ENCODE data around the gene BMAL1.

The BMAL1 gene

GRCh38 chr11:13318498-13319295 is 41.1 kb downstream of the BMAL1 start:
- DNase-seq = no peak

GRCh38 chr11:13320688-13321087 is 43.1 kb downstream of the BMAL1 start:
- DNase-seq = no peak

GRCh38 chr11:13321431-13321830 is 43.8 kb downstream of the BMAL1 start:
- no peak for DNase-seq

- DNase-seq = no peak
These were observed 46.6 kb downstream of the BMAL1 start for GRCh38 chr11:13324141-13324540.

- DNase-seq = no peak
These were observed 47.1 kb downstream of the BMAL1 start for GRCh38 chr11:13324709-13325108.

- no peak for DNase-seq
These were observed 49.8 kb downstream of the BMAL1 start for GRCh38 chr11:13327421-13327820.

- DNase-seq = no peak
These were observed 50.7 kb downstream of the BMAL1 start for GRCh38 chr11:13328286-13328685.

- DNase-seq = no peak
These were observed 52.2 kb downstream of the BMAL1 start for GRCh38 chr11:13329670-13330356.

GRCh38 chr11:13332124-13332523 is 54.5 kb downstream of the BMAL1 start:
- no peak for DNase-seq

GRCh38 chr11:13333456-13333957 is 55.9 kb downstream of the BMAL1 start:
- peak; percentile 14 for DNase-seq

GRCh38 chr11:13334034-13334786 is 56.6 kb downstream of the BMAL1 start:
- no peak for DNase-seq

- peak; percentile 80 for DNase-seq
These were observed 57.7 kb downstream of the BMAL1 start for GRCh38 chr11:13335319-13335718.

GRCh38 chr11:13336246-13336878 is 58.8 kb downstream of the BMAL1 start:
- no peak for DNase-seq

GRCh38 chr11:13338019-13338426 is 60.4 kb downstream of the BMAL1 start:
- DNase-seq = no peak

GRCh38 chr11:13338427-13339069 is 61.0 kb downstream of the BMAL1 start:
- peak; percentile 14 for DNase-seq

GRCh38 chr11:13339195-13340153 is 61.9 kb downstream of the BMAL1 start:
- peak; percentile 54 for DNase-seq

GRCh38 chr11:13341026-13341425 is 63.4 kb downstream of the BMAL1 start:
- DNase-seq = no peak

GRCh38 chr11:13343067-13343466 is 65.5 kb downstream of the BMAL1 start:
- DNase-seq = no peak

- DNase-seq = peak; percentile 79
These were observed 66.5 kb downstream of the BMAL1 start for GRCh38 chr11:13343931-13344717.

GRCh38 chr11:13344818-13345217 is 67.2 kb downstream of the BMAL1 start:
- no peak for DNase-seq

Data from CD4-positive, alpha-beta T cell treated with Interleukin-17A for 4 hours (primary cell).